Epithelial cell of alveolus of lung (primary cell): ENCODE data around the gene ZNF76. TPM values are rescaled to one million over a fixed set of nuclear protein-coding genes. Genes with fewer than 3 reads are reported as not detected.

ENCODE experiments used
- total RNA-seq: library from RNA; depleted of rRNA; stranded (reverse); fragments of >200 nt; gene quantifications from 2 replicates; pipeline ENCODE4 v1.2.1, GENCODE V29; 2015

ZNF76 gene
- 7.2 and 17.5 TPM in 2 replicates for total RNA-seq

GRCh38 chr6:35259194-35259947, at the start of gene ZNF76:
TSS of gene ZNF76 (plus strand) at chr6:35259735. CDS start at chr6:35281152, 21,417 bp downstream.

GRCh38 chr6:35213824-35214756, 45.4 kb upstream of the ZNF76 start, which contains the start of gene SCUBE3:
TSS of gene SCUBE3 (plus strand) at chr6:35213956. CDS start at chr6:35214419, 463 bp downstream.

GRCh38 chr6:35297601-35298481, 38.3 kb downstream of the ZNF76 start, which contains the start of gene DEF6:
TSS of gene DEF6 (plus strand) at chr6:35297818. CDS start at chr6:35297857, 39 bp downstream.

GRCh38 chr6:35342258-35343091, 82.9 kb downstream of the ZNF76 start, which contains the start of gene PPARD:
TSS of gene PPARD (plus strand) at chr6:35342558. CDS start at chr6:35411088, 68,530 bp downstream.

Other genes starting within 250 kb of the ZNF76 start
- gene TCP11, start 118.4 kb upstream of the ZNF76 start, total RNA-seq = not detected in 2 replicates
- gene SCUBE3, start 45.8 kb upstream of the ZNF76 start, total RNA-seq = 0.16 and 0.26 TPM in 2 replicates
- 2.5 and 2.7 TPM in 2 replicates for gene DEF6, start 38.1 kb downstream of the ZNF76 start, total RNA-seq
- 17.3 and 21.2 TPM in 2 replicates for gene PPARD, start 82.8 kb downstream of the ZNF76 start, total RNA-seq
- gene FANCE, start 192.6 kb downstream of the ZNF76 start, total RNA-seq = 4.6 and 9.4 TPM in 2 replicates
- 2,141 and 2,306 TPM in 2 replicates for gene RPL10A, start 208.7 kb downstream of the ZNF76 start, total RNA-seq
- 29.6 and 33.4 TPM in 2 replicates for gene TEAD3, start 237.3 kb downstream of the ZNF76 start, total RNA-seq